CD4-positive, alpha-beta T cell treated with Interleukin-17A for 4 hours (primary cell): ENCODE measurements around the gene DHDH.

Experiments
- DNase-seq: peaks from one replicate; pipeline ENCODE4 v3.0.0-alpha.2; 2020; ENCODE audit warnings: mixed read lengths

DHDH gene

DNA sequence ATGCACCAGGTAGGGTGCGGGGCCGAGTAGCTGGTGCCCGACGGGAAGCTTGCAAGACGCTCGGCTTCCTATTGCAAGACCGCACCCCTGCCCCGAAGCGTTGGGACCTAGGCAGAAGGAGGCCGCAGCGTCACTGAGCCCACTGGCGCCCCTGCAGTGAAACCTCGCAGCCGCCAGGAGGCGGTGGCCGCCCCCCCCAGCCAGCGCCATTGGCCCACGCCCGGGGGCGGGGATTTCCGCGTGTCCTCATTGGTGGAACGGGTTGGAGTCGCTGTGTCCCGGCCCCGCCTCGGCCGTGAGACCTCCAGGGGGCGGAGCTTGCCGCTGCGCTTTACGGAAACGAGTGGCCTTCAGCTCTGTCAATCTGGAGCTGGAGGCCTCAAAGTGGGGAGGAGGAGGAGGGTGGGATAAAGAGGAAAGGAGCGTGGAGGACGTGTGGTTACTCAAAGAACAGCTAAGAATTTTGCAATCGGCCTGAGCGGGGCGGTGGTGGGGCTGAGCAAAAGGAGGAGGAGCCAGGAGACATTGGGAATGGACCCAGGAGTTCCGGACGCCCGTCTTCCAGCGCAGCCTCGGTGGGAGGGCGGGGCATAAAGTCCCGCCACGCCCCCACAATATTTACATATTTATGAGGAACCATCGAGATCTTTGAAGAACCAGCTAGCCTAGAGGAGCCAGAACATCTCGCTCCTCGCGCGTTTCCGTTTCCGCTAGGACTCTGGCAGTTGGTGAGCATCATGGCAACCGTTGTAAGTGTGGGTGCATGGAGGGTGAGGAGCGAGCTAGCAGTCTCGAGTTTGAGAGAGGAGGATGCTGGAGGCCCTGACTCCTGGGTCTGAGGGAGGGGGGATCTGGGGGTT, 59.9 kb downstream of the DHDH start, which contains the start of the genes GYS1 and RUVBL2:
GYS1 (minus strand) TSS at position 135 of the 860 bp plus-strand sequence. CDS start 197 bp downstream, outside the sequence.
RUVBL2 (plus strand) TSS at position 713 of the 860 bp plus-strand sequence; CDS start at position 738, 25 bp downstream.
- DNase-seq, result peak; percentile 100

DNA sequence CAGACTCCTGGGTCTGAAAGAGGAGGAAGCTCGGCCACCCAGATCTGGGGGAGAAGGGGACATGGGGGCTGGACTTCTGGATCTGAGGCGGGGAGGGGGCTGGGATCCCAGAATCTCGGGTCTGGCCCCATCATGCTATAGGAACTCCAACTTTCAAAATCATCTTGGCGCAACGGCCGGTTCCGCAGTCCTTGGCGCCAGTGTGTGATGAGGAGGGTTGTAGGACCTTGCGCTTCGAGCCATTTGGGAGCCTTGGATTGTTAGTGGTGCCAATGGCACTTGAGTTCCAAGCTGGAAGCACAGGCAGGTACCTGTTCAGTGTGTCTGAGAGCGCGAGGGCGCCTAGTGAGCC, 60.5 kb downstream of the DHDH start:
- DNase-seq, result no peak
